GM12892 (cell line): ENCODE results near the gene GIPC2.

Source experiments
- POLR2A ChIP-seq: IDR thresholded peaks from 2 replicates; pipeline ENCODE4 v1.6.1; 2011; ENCODE audit warnings: low read depth, low read length, control low read depth
- POLR2AphosphoS5 ChIP-seq: IDR thresholded peaks from 2 replicates; pipeline ENCODE4 v1.6.1; 2011; ENCODE audit warnings: low read depth, low read length, control low read depth
- TAF1 ChIP-seq: IDR thresholded peaks from 2 replicates; pipeline ENCODE4 v1.6.1; 2011; ENCODE audit warnings: low read depth, mild to moderate bottlenecking, control low read depth, low read length, borderline replicate concordance

DNA sequence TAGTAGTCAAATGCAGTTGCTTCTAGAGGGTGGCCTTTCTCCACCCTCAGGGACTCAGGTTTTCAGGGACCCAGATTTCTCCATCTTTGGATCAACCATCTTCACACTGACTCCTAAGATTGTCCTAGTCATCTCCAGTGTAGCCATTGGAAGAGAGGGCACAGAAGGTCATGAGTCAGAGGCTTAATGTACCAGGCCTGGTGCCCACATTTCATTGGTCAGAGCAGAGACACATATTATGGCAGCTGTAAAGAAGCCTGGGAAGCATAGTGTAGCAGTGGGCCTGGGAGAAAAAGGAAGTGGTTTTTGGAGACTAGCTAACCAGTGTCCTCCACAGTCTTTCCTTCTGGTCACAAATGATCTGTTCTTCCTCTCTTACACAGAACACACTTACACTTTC, 122.5 kb downstream of the GIPC2 start:
- TF ChIP-seq TAF1: no peak
- TF ChIP-seq POLR2A: no peak
- no peak for TF ChIP-seq POLR2AphosphoS5
